B cell (primary cell): ENCODE data around the gene TNPO3.

Source experiments
- CTCF ChIP-seq: fragments of 200-600 bp; IDR thresholded peaks from one replicate; pipeline ENCODE4 v1.8.0; 2022; ENCODE audit warnings: antibody characterized with exemption, mild to moderate bottlenecking
- EZH2 ChIP-seq: IDR thresholded peaks from 2 replicates; pipeline ENCODE4 v1.6.1; 2012; ENCODE audit warnings: borderline replicate concordance, low read depth, mild to moderate bottlenecking, moderate library complexity, low read length; ENCODE audit not compliant: insufficient read depth, poor library complexity, severe bottlenecking

GRCh38 chr7:128936798-128937197 lies 118.1 kb downstream of the TNPO3 start:
- TF ChIP-seq CTCF (no peak), EZH2 (no peak)
